HepG2 (cell line): ENCODE results near the gene ZNF561. TPM values are rescaled to one million over a fixed set of nuclear protein-coding genes. Genes with fewer than 3 reads are reported as not detected.

Source experiments
- GABPA ChIP-seq, 2 experiments: IDR thresholded peaks; 2 replicates each; pipeline ENCODE4 v1.6.1; 2011 to 2016; ENCODE audit warnings: low read depth in 2 of 2, low read length in 1 of 2, missing biosample characterization in 1 of 2, missing genetic modification characterization in 1 of 2
- GATAD2A ChIP-seq: IDR thresholded peaks from 2 replicates; pipeline ENCODE4 v1.6.1; 2016
- MAFF ChIP-seq: IDR thresholded peaks from 2 replicates; pipeline ENCODE4 v1.6.1; 2011; ENCODE audit warnings: low read depth, low read length, improper control_type of control experiment
- MAFK ChIP-seq, 2 experiments: IDR thresholded peaks in 1 of 2; conservative IDR thresholded peaks in 1 of 2; 2 replicates each; pipeline ENCODE4 v1.6.1; 2011; ENCODE audit warnings: improper control_type of control experiment in 2 of 2, low read length in 2 of 2
- NR2F6 ChIP-seq, 2 experiments: IDR thresholded peaks; 2 replicates each; pipeline ENCODE4 v1.6.1; 2016; ENCODE audit warnings: antibody characterized with exemption in 1 of 2, mild to moderate bottlenecking in 1 of 2
- RAD21 ChIP-seq: fragments of 450-650 bp; formaldehyde crosslinking; IDR thresholded peaks from 2 replicates; pipeline ENCODE4 v1.5.0; 2020; ENCODE audit warnings: mild to moderate bottlenecking
- SAP130 ChIP-seq: IDR thresholded peaks from 2 replicates; pipeline ENCODE4 v1.6.1; 2016; ENCODE audit warnings: low read depth
- SMC3 ChIP-seq: IDR thresholded peaks from 2 replicates; pipeline ENCODE4 v1.6.1; 2011; ENCODE audit warnings: low read length, improper control_type of control experiment
- STAG1 ChIP-seq: sonication (generic); formaldehyde crosslinking; IDR thresholded peaks from 2 replicates; pipeline ENCODE4 v1.4.0; 2020; ENCODE audit warnings: missing genetic modification reagents
- TGIF2 ChIP-seq: IDR thresholded peaks from 2 replicates; pipeline ENCODE4 v1.6.1; 2016; ENCODE audit warnings: control low read depth, missing compliant biosample characterization
- THAP11 ChIP-seq: IDR thresholded peaks from 2 replicates; pipeline ENCODE4 v1.6.1; 2016; ENCODE audit warnings: missing biosample characterization, missing genetic modification reagents
- polyA plus RNA-seq, 8 experiments: library from polyadenylated mRNA; depleted of rRNA in 3 of 8; stranded (reverse) in 7 of 8; unstranded in 1 of 8; fragments of >200 nt; fragmentation: Illumina TruSeq in 4 of 8; extraction: Trizol in 4 of 8; gene quantifications; 2 replicates each; pipeline versions ENCODE4 v1.2.1 to v1.2.3, GENCODE V29; 2011 to 2016; ENCODE audit warnings: low read depth in 4 of 8, missing spikeins in 1 of 8, mixed read lengths in 1 of 8; ENCODE audit not compliant: insufficient read depth in 1 of 8
- total RNA-seq, 5 experiments: library from RNA; depleted of rRNA; stranded (reverse); fragments of >200 nt; fragmentation: Illumina TruSeq; extraction: Trizol; gene quantifications; 2 replicates each; pipeline ENCODE4 v1.2.3, GENCODE V29; 2016; ENCODE audit warnings: low read depth in 1 of 5
- TF ChIP-seq, protein P1 (sequence below): sonication (generic); formaldehyde crosslinking; IDR thresholded peaks from 2 replicates; pipeline ENCODE4 v1.5.0; 2020; ENCODE audit warnings: mild to moderate bottlenecking, missing genetic modification reagents, borderline replicate concordance
- TF ChIP-seq, protein P2 (sequence below): sonication (generic); formaldehyde crosslinking; IDR thresholded peaks from 2 replicates; pipeline ENCODE4 v1.4.0; 2020; ENCODE audit warnings: missing genetic modification reagents
- TF ChIP-seq, protein P3 (sequence below): IDR thresholded peaks from 2 replicates; pipeline ENCODE4 v1.6.1; 2016; ENCODE audit warnings: missing compliant biosample characterization, missing genetic modification reagents, borderline replicate concordance
- TF ChIP-seq, protein P4 (sequence below): sonication (generic); formaldehyde crosslinking; IDR thresholded peaks from 2 replicates; pipeline ENCODE4 v1.8.0; 2022; ENCODE audit warnings: mild to moderate bottlenecking, missing genetic modification reagents, borderline replicate concordance
- TF ChIP-seq, protein P5 (sequence below): sonication (generic); formaldehyde crosslinking; IDR thresholded peaks from 2 replicates; pipeline ENCODE4 v1.4.0; 2020; ENCODE audit warnings: missing genetic modification reagents, borderline replicate concordance

Gene ZNF561
- total and polyA plus RNA-seq, 2 of the 13 experiments (the other 11 are each of a cell fraction or from before 2014, with no cell fraction given), result 19.8 to 35.1 TPM

DNA sequence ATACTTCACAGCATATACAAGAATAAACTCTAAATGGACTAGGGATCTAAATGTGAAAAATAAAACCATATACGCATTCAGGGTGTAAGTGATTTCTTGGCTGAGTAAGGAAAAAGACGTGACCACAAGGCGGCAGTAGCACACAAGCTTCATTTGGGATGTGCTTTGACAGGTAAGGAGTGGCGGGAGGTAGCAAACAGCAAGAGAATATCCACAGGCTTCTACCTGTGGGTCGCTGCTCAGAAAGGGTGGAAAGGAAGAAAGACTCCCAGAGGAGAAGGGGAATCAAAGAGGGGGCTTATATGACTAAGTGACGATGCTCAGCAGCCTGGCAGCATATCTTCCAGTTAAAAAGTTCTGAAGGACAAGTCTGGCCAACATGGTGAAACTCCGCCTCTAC lies 34.3 kb downstream of the ZNF561 start (continued):
- TF ChIP-seq, protein P1, sequence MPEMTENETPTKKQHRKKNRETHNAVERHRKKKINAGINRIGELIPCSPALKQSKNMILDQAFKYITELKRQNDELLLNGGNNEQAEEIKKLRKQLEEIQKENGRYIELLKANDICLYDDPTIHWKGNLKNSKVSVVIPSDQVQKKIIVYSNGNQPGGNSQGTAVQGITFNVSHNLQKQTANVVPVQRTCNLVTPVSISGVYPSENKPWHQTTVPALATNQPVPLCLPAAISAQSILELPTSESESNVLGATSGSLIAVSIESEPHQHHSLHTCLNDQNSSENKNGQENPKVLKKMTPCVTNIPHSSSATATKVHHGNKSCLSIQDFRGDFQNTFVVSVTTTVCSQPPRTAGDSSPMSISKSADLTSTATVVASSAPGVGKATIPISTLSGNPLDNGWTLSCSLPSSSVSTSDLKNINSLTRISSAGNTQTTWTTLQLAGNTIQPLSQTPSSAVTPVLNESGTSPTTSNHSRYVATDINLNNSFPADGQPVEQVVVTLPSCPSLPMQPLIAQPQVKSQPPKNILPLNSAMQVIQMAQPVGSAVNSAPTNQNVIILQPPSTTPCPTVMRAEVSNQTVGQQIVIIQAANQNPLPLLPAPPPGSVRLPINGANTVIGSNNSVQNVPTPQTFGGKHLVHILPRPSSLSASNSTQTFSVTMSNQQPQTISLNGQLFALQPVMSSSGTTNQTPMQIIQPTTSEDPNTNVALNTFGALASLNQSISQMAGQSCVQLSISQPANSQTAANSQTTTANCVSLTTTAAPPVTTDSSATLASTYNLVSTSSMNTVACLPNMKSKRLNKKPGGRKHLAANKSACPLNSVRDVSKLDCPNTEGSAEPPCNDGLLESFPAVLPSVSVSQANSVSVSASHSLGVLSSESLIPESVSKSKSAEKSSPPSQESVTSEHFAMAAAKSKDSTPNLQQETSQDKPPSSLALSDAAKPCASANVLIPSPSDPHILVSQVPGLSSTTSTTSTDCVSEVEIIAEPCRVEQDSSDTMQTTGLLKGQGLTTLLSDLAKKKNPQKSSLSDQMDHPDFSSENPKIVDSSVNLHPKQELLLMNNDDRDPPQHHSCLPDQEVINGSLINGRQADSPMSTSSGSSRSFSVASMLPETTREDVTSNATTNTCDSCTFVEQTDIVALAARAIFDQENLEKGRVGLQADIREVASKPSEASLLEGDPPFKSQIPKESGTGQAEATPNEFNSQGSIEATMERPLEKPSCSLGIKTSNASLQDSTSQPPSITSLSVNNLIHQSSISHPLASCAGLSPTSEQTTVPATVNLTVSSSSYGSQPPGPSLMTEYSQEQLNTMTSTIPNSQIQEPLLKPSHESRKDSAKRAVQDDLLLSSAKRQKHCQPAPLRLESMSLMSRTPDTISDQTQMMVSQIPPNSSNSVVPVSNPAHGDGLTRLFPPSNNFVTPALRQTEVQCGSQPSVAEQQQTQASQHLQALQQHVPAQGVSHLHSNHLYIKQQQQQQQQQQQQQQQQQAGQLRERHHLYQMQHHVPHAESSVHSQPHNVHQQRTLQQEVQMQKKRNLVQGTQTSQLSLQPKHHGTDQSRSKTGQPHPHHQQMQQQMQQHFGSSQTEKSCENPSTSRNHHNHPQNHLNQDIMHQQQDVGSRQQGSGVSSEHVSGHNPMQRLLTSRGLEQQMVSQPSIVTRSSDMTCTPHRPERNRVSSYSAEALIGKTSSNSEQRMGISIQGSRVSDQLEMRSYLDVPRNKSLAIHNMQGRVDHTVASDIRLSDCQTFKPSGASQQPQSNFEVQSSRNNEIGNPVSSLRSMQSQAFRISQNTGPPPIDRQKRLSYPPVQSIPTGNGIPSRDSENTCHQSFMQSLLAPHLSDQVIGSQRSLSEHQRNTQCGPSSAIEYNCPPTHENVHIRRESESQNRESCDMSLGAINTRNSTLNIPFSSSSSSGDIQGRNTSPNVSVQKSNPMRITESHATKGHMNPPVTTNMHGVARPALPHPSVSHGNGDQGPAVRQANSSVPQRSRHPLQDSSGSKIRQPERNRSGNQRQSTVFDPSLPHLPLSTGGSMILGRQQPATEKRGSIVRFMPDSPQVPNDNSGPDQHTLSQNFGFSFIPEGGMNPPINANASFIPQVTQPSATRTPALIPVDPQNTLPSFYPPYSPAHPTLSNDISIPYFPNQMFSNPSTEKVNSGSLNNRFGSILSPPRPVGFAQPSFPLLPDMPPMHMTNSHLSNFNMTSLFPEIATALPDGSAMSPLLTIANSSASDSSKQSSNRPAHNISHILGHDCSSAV, result no peak
- TF ChIP-seq NR2F6 (IDR thresholded peaks at IDR 0.05) (no peak), NR2F6 (CRISPR knock-in tag; IDR thresholded peaks at IDR 0.05) (peak; percentile 13; the same call in 1 of the 2 replicates), RAD21 (CRISPR knock-in tag) (peak; percentile 34; the same call in 1 of the 2 replicates), THAP11 (CRISPR knock-in tag) (peak; percentile 40; the same call in 1 of the 2 replicates), GATAD2A (CRISPR knock-in tag) (peak; percentile 39; the same call in 1 of the 2 replicates), GABPA (IDR thresholded peaks at IDR 0.05; ENCODE audit: low read depth, low read length) (no peak), GABPA (CRISPR knock-in tag; IDR thresholded peaks at IDR 0.05; ENCODE audit: low read depth) (peak; percentile 40; the same call in 1 of the 2 replicates), TGIF2 (CRISPR knock-in tag) (0 out of 2 replicates have a peak, but pooled peaks have one; percentile 58), SAP130 (CRISPR knock-in tag) (peak; percentile 59), STAG1 (CRISPR knock-in tag) (peak; percentile 86), SMC3 (peak; percentile 84), MAFK (conservative IDR thresholded peaks at IDR 0.05 in 1 of 2, IDR thresholded peaks at IDR 0.05 in 1 of 2; ENCODE audit: low read length in 2 of 2) (peak in 1 of 2 experiments; percentile 20; a peak in 1 of 4 replicates), MAFF (peak; percentile 50; the same call in 1 of the 2 replicates)
- TF ChIP-seq, protein P2, sequence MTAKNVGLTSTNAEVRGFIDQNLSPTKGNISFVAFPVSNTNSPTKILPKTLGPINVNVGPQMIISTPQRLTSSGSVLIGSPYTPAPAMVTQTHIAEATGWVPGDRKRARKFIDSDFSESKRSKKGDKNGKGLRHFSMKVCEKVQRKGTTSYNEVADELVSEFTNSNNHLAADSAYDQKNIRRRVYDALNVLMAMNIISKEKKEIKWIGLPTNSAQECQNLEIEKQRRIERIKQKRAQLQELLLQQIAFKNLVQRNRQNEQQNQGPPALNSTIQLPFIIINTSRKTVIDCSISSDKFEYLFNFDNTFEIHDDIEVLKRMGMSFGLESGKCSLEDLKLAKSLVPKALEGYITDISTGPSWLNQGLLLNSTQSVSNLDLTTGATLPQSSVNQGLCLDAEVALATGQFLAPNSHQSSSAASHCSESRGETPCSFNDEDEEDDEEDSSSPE, result 0 out of 2 replicates have a peak, but pooled peaks have one; percentile 36
- TF ChIP-seq, protein P3, sequence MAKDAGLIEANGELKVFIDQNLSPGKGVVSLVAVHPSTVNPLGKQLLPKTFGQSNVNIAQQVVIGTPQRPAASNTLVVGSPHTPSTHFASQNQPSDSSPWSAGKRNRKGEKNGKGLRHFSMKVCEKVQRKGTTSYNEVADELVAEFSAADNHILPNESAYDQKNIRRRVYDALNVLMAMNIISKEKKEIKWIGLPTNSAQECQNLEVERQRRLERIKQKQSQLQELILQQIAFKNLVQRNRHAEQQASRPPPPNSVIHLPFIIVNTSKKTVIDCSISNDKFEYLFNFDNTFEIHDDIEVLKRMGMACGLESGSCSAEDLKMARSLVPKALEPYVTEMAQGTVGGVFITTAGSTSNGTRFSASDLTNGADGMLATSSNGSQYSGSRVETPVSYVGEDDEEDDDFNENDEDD (CRISPR knock-in tag), result peak; percentile 15; the same call in 1 of the 2 replicates
- TF ChIP-seq, protein P4, sequence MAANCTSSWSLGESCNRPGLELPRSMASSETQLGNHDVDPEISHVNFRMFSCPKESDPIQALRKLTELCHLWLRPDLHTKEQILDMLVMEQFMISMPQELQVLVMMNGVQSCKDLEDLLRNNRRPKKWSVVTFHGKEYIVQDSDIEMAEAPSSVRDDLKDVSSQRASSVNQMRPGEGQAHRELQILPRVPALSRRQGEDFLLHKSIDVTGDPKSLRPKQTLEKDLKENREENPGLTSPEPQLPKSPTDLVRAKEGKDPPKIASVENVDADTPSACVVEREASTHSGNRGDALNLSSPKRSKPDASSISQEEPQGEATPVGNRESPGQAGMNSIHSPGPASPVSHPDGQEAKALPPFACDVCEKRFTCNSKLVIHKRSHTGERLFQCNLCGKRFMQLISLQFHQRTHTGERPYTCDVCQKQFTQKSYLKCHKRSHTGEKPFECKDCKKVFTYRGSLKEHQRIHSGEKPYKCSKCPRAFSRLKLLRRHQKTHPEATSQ (CRISPR knock-in tag), result no peak
- TF ChIP-seq, protein P5, sequence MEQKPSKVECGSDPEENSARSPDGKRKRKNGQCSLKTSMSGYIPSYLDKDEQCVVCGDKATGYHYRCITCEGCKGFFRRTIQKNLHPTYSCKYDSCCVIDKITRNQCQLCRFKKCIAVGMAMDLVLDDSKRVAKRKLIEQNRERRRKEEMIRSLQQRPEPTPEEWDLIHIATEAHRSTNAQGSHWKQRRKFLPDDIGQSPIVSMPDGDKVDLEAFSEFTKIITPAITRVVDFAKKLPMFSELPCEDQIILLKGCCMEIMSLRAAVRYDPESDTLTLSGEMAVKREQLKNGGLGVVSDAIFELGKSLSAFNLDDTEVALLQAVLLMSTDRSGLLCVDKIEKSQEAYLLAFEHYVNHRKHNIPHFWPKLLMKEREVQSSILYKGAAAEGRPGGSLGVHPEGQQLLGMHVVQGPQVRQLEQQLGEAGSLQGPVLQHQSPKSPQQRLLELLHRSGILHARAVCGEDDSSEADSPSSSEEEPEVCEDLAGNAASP (CRISPR knock-in tag), result 0 out of 2 replicates have a peak, but pooled peaks have one; percentile 23
